HG02588 (cell line): Measurements from ENCODE around the gene FABP6.
"Not testable (repeated sequence)": the region's sequence is repeated elsewhere in the genome, so short reads cannot be mapped to it uniquely, and the experiment has no call there.

Experiments
- ATAC-seq: cut with Tn5 transposase; IDR thresholded peaks from one replicate; pipeline ENCODE4 v1.9.1; 2021; ENCODE audit warnings: mild to moderate bottlenecking, moderate library complexity; ENCODE audit not compliant: unreplicated experiment

FABP6 gene, protein sequence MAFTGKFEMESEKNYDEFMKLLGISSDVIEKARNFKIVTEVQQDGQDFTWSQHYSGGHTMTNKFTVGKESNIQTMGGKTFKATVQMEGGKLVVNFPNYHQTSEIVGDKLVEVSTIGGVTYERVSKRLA

DNA sequence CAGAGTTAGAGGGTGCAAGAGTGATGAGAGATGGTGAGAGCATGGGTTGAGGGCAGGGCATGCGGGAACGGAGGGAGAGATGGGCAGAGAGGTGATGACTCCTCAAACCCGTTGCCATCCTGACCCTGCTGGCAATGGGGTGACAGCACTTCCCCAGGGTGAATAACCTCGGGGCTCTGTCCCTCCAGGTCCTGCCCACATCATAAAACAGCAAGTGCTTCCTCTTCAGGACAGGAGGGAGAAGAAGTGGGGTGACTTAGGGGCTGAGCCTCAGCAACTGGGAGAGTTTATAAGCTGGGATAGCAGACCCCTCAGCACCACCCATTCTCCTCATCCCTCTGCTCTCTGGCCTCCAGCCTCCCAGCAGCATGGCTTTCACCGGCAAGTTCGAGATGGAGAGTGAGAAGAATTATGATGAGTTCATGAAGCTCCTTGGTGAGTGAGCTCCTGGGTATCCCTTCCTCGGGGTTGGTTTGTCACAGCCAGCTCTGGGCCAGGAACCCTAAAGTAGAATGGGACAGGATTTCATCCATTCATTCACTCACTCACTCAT is at the start of gene FABP6:
Gene FABP6, plus strand, starts transcription at position 317 of the 553 bp plus-strand sequence. Its CDS starts 52 bp downstream, at position 369.
- no peak for ATAC-seq

- no peak for ATAC-seq
Measured at GRCh38 chr5:160180931-160181330, 48.4 kb upstream of the FABP6 start.

DNA sequence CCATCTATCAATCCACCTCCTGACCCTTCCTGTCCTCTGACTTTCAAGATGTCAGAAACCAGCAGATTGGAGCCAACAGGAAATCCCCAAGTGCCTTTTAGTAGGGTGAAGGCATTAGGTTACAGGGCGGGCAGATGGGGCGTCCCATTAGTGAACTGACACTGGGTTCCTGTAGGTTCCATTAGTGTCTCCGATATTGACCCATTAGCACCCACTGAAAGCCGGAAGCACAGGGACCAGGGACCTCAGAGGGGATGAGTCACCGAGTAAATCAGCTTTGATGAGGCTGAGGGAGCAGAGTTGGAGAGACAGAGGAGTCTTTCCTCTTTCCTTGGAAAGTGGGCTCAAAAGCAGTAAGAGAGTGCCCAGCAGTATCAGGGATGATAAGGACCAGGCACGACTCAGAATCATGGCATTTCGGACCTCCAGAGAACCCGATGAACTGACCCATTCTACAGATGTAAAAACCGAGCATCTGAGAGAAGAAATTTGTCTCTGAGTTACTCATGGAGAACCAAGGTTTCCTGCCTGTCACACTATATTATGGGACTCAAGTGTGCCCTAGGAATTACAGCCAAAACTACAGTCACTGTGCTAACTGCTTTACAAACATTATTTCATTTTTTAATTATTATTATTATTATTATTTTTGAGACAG is 47.2 kb upstream of the FABP6 start:
- ATAC-seq: no peak

- no peak for ATAC-seq
Measured at GRCh38 chr5:160183075-160183474, 46.2 kb upstream of the FABP6 start.

DNA sequence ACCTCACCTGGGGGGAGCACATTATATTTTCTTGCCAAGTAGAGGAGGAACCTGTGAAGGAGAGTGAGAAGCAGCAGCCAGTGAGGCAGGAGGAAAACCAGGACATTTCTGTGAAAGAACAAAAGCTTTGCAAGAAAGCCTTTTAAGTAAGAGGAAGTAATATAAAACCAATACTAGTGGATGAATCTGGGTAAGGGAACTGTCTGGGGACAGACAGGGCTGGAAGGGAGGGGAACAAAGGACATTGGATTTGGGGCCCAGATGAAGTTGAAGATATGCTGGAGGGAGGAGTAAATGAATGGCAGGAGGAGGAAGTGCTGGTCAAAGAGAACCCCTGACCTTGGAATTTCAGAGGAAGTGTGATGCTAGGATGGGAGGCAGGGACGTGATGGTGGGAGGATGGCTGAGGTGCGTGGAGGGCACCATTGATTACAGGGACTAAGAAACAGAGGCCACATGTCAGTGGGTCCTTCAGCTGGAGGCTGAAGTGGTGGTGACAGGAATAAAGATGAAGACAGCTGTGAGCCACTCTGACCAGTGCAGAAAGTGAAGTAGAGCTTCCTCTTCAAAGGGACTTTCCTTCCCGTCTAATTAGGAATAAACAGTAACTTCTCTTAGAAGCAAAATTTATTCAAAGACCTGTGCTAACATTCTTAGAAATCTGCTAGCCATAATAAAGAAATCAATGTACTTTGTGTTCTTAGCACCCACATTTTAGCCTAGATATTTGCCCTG is 43.5 kb upstream of the FABP6 start:
- ATAC-seq: no peak

DNA sequence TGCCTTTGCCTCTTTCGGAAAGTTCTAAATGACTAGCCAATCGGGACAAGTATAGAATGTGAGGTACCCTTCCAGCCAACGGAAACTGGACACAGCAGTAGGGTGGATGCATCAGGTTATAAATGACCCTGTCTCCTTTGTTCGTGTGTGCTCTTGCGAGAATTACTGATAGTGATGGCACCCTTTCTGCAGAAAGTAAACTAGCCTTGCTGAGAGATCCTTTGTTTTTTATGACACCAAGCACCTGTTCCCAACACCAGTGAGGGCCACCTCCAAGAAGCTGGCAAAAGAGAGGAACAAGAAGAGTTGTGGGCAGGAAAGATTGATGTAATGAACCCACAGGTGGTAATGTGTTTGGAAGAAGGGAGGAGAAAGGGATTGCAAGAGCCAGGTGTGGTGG is 42.8 kb upstream of the FABP6 start:
- no peak for ATAC-seq

GRCh38 chr5:160187091-160187490 is 42.2 kb upstream of the FABP6 start:
- ATAC-seq: no peak

- ATAC-seq: no peak
Measured at GRCh38 chr5:160188141-160189015, 40.9 kb upstream of the FABP6 start.

DNA sequence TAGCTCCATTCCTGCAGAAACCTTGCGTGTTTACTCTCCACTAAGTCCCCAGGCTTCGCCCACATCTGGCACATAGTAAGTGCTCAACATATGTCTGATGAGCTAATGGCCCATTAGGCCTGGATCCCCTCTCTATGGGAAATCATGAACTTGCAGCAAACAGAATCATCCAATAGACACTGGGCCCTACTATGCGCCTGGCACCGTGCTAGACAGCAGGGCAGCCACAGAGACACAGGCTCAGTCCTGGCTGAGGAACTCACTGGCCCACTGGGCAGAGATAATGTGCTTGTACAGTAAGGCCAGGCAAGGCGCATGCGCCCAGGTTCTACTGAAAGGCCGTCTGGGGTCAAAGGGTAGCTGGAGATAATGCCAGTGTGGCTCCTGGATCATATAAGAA is 36.9 kb upstream of the FABP6 start:
- ATAC-seq: no peak

DNA sequence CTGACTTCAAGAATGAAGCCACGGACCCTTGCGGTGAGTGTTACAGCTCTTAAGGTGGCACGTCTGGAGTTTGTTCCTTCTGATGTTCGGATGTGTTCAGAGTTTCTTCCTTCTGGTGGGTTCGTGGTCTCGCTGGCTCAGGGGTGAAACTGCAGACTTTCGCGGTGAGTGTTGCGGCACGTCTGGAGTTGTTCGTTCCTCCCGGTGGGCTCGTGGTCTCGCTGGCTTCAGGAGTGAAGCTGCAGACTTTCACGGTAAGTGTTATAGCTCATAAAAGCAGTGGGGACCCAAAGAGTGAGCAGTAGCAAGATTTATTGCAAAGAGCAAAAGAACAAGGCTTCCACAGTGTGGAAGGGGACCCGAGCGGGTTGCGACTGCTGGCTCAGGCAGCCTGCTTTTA is 36.2 kb upstream of the FABP6 start:
- not testable (repeated sequence) for ATAC-seq

DNA sequence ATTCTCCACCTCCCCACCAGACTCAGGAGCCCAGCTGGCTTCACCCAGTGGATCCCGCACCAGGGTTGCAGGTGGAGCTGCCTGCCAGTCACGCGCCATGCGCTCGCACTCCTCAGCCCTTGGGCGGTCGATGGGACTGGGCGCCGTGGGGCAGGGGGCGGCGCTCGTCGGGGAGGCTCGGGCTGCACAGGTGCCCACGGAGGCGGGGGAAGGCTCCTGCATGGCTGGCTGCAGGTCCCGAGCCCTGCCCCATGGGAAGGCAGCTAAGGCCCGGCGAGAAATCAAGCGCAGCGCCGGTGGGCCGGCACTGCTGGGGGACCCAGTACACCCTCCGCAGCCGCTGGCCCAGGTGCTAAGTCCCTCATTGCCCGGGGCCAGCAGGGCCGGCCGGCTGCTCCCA is 35.5 kb upstream of the FABP6 start:
- ATAC-seq: not testable (repeated sequence)

DNA sequence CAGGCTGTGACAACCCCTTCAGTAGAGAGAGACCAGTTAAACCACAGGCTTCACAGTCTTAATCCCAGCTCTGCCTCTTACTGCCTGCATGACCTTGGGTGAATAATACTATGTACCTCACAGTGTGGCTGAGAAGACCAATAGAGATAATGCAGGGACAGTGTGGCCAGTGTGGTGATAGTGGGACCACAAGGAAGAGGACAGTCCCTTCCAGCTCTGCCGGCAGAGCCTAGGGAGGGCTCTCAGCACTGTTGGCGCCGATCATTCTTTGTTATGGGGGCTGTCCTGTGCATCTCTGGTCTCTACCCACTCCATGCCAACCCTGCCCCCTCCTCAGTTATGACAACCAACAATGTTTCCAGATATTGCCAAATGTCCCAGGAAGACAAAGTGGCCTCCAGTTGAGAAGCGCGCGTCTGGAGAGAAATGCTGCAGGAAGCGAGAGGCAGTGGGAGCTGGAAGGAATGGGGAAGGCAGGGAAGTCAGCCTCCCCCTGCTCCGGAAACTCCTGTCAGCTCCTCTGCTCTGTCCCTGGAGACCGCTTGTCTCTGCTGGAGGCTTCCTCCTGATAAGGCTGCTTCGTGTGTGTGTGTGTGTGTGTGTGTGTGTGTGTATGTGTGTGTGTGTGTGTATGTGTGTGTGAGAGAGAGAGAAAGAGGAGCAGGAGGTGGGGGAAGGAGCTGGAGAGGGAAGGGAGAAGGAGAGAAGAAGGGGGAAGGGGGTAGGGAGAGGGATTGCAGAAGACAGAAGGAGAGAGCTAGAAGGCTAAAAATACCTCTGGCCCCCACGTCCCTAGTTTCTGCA is 31.8 kb upstream of the FABP6 start:
- ATAC-seq: no peak

DNA sequence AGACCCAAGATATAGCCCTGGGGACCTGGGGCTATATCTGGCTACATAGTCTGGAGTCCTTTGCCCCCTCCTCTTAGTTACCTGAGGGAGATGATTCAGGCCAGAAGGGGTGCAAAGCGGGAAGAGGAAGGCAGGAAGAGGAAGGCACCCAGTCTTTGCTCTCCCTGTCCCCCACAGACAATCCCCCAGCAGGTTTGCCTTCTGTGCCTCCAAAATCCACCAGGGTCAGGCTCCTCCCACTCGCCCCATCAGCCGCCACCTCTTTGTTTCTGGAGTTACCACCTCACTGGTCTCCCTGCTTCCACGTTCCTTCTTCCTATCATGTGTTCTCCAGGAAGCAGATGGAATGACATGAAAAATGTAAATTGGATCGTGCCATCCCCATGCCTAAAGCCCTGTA is 31.2 kb upstream of the FABP6 start:
- no peak for ATAC-seq

DNA sequence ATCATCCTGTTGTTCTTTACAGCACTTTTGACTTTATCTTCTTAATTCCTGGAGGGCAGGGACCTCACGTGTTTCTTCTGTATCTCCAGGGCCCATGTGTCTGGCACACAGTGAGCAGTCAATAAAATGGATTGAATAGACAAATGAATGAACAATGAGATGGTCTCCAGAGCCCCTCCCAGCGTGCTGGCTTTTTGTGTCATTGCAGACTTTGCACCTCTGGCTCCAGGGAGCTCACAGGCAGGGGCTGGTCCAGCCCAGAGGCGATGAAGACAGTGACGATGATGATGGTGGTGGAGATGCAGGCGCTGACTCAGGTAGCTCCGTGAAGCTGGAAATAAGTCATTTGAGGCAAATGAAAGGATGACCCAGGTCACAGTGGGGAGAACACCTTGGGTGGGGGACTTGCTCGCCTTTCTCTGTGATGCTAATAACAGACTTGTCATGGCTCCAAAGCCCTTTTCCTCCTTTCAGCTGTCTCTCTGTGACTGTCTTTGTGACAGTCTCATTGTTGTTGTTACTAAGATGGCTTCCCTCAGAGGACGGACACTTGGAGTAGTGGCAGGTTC is 30.4 kb upstream of the FABP6 start:
- no peak for ATAC-seq

DNA sequence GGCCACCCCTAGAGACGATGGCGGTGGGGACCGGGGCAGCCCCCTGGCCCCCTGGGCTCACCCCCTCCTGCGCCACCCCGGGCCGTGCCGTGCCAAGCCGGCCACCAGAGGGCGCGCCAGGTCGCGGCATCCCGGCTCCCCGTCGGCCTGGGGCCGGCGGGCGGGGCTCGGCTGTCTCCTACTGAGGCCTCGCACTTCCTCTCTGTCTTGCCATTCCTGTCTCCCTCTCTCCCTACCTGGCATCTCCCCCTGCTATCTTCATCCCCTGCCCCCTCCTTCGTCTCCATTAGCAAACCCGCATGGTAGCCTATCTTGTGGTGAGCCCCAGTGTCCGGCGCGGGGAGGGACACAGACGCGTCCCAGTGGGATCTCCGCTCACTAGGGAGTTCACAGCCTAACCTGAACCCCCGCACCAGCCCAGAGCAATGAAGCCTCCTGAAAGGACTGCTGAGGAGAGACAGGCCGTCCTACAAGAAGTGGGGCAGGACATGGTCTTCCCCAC is 29.8 kb upstream of the FABP6 start:
- peak; percentile 94 for ATAC-seq

DNA sequence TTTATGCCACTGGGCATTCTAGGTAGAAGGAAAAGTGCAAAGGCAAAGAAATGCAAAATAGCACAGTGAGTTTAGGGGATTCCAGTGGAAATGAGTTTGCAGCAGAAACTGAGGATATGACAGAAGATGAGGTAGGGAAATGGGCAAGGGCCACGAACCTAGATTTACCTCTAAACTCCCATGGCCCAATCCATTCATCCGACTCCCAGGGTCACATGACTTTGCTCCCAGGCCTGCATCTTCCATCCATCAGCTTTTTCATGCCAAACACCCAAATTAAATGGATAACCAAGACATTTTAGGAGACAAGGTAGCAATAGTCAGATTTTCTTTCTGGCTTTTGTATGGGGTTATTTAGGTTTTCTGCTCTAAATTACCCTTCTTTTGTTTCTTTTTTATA is 22.2 kb upstream of the FABP6 start:
- ATAC-seq: no peak

- ATAC-seq: no peak
Measured at GRCh38 chr5:160209917-160210316, 19.4 kb upstream of the FABP6 start.

DNA sequence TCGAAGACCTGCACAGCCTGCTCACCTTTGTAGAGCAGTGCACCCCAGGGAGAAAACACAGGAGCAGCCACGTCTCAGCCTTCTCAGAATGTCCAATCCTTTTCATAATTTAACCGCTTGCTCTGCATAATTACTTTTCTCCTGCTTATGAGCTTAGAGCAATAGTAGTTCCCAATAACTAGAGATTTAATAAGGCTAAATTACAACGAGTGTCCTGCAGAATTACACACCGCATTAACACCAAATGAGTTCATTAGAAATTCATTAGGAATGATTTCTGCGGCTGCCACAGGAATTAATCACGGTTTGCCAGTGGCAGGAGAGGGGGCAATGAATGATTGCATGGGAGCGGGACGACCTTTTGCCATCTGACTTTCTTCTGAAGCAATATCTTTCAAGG is 18.7 kb upstream of the FABP6 start:
- ATAC-seq: no peak

- ATAC-seq: no peak
Measured at GRCh38 chr5:160211352-160211751, 18.0 kb upstream of the FABP6 start.

DNA sequence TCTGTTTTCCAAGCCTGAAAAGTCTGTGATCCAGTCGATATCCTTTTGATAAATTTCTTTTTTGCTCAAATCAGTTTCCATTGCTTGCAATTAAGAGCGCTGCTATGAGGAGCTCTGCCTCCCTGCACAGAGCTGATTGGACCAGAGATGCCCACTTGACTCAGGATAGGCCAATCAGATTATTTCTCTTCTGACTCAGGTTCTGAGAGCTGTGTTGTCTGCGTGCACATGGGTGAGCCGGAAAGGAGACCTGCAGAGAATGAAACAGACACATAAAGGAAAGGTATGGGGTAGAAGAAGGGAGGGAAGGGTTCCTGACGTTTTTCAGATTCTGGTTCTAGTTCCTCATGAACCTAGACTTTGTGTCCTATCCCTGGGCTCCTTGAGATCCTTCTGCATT is 15.8 kb upstream of the FABP6 start:
- ATAC-seq: no peak
